GM12891 (cell line): ENCODE data around the gene DBNDD2.

ENCODE experiments used
- POLR2A ChIP-seq: IDR thresholded peaks from 2 replicates; pipeline ENCODE4 v1.6.1; 2011; ENCODE audit warnings: low read depth, low read length, control low read depth
- POLR2AphosphoS5 ChIP-seq: IDR thresholded peaks from 2 replicates; pipeline ENCODE4 v1.6.1; 2011; ENCODE audit warnings: low read depth, low read length, control low read depth
- TAF1 ChIP-seq: IDR thresholded peaks from 2 replicates; pipeline ENCODE4 v1.6.1; 2011; ENCODE audit warnings: low read depth, low read length, control low read depth

DNA sequence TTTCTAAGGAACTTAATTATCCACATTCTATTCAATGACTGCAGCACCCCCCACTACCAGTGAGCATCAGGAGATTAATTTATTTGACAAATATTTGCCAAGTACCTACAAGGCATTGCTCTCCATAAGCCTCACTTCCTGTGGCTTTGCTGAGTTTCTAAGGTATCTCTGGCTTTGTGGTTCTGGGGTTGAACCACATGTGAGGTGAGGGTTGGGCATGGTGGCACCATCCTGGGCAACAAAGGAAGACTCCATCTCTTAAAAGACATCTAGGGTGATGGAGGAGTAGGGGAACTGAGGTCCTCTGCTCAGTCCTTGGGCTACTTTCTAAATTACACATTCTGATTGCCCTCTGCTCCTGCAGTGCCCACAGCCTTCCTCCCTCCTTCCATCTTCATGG, 36.0 kb downstream of the DBNDD2 start:
- no peak for TF ChIP-seq POLR2A
- no peak for TF ChIP-seq POLR2AphosphoS5
- no peak for TF ChIP-seq TAF1
